Renal cortex interstitium (tissue), 11 donors: ENCODE data around the gene TARS3. TPM values are rescaled to one million over a fixed set of nuclear protein-coding genes. Genes with fewer than 3 reads are reported as not detected.
"Not testable (repeated sequence)": the region's sequence is repeated elsewhere in the genome, so short reads cannot be mapped to it uniquely, and the experiment has no call there.

Source experiments
- DNase-seq, 11 donors: peaks; one replicate each; pipeline ENCODE4 v3.0.0-alpha.2; 2013; ENCODE audit warnings: low read depth in 9 of 11, low spot score in 4 of 11; ENCODE audit errors: extremely low read depth in 1 of 11
- polyA plus RNA-seq, 3 donors: library from polyadenylated mRNA; unstranded; fragments of 120-200 nt; gene quantifications; one replicate each; pipeline ENCODE4 v1.2.1, GENCODE V29; 2013; ENCODE audit not compliant: insufficient read length in 3 of 3

TARS3 gene
- polyA plus RNA-seq, 3 donors: 20.3 to 25.0 (median 21.3) TPM

DNA sequence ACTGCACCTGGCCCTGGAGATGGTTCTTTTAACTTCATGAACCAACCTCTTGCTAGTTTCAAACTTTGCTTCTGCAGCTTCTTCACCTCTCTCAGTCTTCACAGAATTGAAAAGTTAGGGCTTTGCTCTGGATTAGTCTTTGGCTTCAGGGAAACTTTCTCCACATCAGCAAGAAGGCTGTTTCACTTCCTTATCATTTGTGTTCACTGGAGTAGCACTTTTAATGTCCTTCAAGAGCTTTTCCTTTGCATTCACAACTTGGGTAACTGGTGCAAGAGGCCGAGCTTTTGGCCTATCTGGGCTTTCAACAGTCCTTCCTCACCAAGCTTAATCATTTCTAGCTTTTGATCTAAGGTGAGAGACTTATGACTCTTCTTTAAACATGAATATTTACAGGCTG is 56.4 kb downstream of the TARS3 start:
- DNase-seq: no peak

- DNase-seq: no peak
These were observed 59.9 kb downstream of the TARS3 start for GRCh38 chr15:101664303-101664913.

DNA sequence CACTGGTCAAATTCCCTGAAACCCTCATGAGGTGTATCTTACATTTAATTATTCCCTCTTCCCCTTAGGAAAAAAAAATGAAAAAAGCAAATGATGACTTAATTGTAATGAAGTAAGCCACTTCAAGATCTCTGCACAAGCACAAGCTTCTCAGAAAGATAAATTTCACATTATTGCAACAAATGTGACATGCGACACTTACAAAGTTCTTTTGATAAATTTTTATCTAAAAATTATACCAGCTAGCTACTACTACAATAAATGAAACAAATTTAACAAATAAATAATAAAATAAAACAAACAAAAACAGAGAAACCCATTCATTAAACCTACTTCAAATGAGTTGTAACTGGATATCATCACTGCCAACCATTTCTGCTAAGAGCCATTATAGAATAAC is 62.1 kb downstream of the TARS3 start:
- no peak for DNase-seq

GRCh38 chr15:101660005-101660404 is 64.3 kb downstream of the TARS3 start:
- no peak for DNase-seq

GRCh38 chr15:101657968-101658784 is 66.1 kb downstream of the TARS3 start:
- DNase-seq: no peak

- no peak for DNase-seq
These were observed 67.1 kb downstream of the TARS3 start for GRCh38 chr15:101657171-101657570.

GRCh38 chr15:101654624-101655337 is 69.5 kb downstream of the TARS3 start:
- DNase-seq: not testable (repeated sequence)

- no peak for DNase-seq
These were observed 70.1 kb downstream of the TARS3 start for GRCh38 chr15:101654171-101654570.

DNA sequence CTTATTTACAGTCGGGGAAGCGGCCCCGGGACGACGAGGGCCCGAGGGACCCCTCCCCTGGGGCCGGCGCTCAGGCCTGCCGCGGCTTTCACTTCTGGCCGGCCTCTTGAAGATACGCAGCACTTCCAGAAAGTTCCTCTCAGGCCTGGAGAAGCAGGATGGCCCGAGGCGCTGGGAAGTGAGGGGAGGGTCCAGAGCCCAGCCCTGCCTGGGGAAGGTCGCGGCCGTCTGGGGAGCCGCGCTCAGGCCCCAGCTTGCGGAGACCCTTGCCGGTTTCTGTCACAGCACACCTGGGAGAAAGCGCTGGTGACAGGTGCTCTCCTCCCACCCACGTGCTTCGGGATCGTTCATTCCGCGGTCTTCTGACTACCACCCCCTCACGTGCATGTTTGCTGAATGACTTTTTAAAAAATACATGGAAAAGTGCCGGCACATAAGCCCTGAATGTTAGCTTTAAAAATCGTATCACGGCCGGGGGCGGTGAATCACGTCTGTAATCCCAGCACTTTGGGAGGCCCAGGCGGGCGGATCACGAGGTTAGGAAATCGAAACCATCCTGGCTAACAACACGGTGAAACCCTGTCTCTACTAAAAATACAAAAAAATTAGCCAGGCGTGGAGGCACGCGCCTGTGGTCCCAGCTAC is 71.4 kb downstream of the TARS3 start:
- DNase-seq: no peak

GRCh38 chr15:101652098-101652785 is 72.0 kb downstream of the TARS3 start, which contains the start of gene TM2D3:
Gene TM2D3 (minus strand): TSS chr15:101652381. CDS start chr15:101652361, 20 bp downstream.
- peak; percentile 74 to 93 (median 89) for DNase-seq

DNA sequence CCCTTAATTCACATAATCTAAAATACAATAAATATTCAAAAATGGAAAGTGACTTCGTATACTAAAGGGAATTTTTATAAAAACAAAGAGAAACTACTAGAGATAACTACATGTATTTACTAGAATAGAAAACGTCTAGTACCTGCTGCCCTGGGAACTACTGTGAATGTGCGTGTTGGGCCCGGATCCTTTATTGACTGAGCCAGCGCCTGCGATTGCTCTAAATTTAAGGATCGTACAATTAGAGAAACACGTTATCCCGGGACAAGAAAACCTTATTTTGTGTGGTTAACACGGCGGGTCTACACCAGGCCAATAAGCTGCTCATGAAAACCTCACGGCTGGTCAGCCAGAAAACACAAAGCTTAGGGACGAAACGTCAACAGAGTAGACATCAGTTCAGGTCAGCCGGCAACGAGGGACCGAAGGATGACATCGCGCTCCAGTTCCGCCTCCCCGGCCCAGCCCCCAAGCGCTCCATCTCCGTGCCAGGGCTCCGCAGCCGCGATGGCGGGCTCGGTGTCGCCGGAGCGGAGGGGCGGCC is 72.6 kb downstream of the TARS3 start:
- peak in 1 of 11 donors; percentile 33 for DNase-seq

GRCh38 chr15:101650145-101650544 is 74.1 kb downstream of the TARS3 start:
- no peak for DNase-seq

DNA sequence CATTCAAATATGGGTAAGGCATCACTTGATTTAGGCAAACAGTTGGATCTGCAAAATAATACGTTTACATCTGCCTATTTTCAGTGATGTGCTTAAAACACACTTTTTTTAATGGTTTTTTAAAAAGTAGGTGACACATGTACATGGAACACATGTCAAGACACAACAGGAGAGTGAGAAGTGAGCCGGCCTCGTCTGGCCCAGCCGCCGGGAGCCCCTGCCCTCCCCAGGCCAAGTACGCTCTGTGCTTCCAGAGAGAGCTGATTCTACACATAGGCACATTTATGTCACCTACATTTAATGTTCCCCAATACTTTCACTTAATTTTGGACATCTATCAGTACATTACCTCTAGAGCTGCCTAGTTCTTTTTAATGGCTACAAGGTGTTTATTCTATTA is 75.9 kb downstream of the TARS3 start:
- DNase-seq: no peak

DNA sequence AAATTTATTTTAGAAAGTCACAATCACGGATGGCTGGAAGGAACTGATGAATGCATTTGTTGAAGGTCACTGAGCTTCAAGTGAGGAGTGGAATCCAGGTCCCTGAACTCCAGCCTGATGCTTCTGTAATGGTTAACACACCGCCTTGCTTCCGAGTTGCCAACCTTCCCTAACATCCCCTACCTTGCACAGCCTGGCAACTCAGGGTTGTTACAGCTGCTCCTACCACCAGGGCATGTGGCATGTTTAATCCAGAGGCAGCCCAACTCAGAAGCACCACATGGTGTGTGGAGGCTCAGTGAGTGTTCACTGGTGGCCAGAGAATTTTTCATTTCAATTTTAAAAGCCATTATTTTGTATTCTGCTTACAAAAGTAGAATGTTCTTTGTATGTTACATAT is 77.0 kb downstream of the TARS3 start:
- no peak for DNase-seq

- DNase-seq: no peak
These were observed 77.6 kb downstream of the TARS3 start for GRCh38 chr15:101646672-101647071.

GRCh38 chr15:101642361-101642760 is 81.9 kb downstream of the TARS3 start:
- DNase-seq: no peak

DNA sequence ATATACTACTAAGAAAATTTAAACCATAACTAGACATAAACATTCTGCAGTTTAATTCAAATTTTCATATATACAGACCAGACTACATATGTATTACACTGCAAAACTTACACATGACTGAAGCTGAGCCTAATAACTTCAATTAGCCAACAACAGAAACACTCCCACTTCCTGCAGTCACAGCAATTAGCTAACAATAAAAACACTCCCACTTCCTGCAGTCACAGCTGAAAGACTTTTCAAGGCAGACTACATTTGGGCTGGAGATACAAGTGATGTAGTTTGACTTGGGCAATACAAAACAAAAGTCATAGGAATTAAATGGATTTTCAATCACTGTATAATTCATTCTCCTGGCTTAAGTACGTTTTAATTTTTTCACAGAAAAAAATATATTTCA is 82.4 kb downstream of the TARS3 start:
- DNase-seq: peak in 7 of 11 donors; percentile 30 to 66 (median 61)

- peak in 10 of 11 donors; percentile 68 to 79 (median 74) for DNase-seq
These were observed 83.0 kb downstream of the TARS3 start for GRCh38 chr15:101641129-101641764.
